GM19468 (cell line): ENCODE data around the gene TTLL12.

Source experiments
- ATAC-seq: cut with Tn5 transposase; IDR thresholded peaks from one replicate; pipeline ENCODE4 v1.9.1; 2021; ENCODE audit warnings: mild to moderate bottlenecking, moderate library complexity, moderate number of reproducible peaks; ENCODE audit not compliant: unreplicated experiment; ENCODE audit errors: extremely low read depth

TTLL12 gene

GRCh38 chr22:43217285-43218030 is 30.5 kb upstream of the TTLL12 start:
- ATAC-seq, result no peak

GRCh38 chr22:43216738-43217137 is 29.8 kb upstream of the TTLL12 start:
- no peak for ATAC-seq

DNA sequence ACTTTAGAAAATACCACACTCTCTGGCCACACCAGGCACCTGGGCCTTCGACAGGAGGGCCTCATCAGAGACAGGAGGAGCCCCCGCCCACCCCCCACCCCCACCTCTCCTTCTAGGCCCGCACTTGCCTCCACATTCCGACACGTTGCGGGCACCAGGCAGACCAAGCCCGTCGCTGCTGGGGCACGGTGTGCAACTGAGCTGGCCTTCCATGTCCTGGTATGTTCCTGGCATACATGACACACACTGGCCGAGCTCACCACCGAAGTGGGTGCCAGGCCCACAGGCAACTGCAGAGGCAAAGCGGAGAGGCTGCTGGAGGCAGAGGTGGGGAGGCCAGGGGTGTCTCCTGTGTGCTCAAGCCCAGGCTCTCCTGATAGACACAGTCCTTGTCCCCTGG is 27.0 kb upstream of the TTLL12 start:
- ATAC-seq, result no peak

DNA sequence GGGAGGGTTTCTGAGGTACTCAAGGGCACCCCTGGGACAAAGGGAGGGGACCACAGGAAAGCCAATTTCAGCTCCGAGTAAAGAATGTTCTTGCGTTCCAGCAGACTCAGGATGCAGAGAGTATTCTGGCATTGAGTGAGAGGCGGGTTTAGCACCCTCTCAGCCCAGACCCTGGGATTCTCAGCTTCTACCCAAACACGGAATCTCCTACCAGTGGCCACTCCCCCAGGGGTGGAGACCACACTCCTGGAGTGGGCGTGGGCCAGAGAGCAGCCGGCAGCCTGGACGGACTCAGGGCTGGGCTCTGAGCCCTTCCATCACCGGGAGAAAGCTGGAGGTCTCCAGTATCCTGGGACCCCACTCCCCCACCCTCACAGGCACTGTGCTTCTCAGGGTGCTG is 26.1 kb upstream of the TTLL12 start:
- ATAC-seq, result no peak

GRCh38 chr22:43212434-43212952 is 25.6 kb upstream of the TTLL12 start:
- ATAC-seq, result no peak

GRCh38 chr22:43211941-43212433 is 25.1 kb upstream of the TTLL12 start:
- ATAC-seq, result no peak

GRCh38 chr22:43210631-43211515 is 23.9 kb upstream of the TTLL12 start:
- ATAC-seq, result no peak

DNA sequence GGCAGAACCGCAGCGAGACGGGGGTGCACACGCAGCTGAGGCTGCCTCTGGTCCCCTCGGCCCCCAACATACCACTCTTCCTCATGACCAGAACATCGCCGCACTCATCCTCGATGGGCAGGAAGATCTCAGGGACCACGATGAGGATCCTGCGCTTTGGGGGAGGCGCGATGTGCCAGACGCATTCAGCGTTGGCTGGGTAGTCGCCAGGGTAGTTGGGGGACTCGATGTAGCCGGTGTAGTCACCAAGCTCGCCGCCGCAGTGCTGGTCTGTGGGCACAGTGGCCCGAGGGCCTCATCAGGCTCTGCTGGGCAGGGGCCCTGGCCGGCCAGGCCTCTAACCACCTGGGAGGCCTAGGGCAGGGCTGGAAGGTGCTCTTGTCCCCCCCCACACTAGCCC is 23.0 kb upstream of the TTLL12 start:
- no peak for ATAC-seq

DNA sequence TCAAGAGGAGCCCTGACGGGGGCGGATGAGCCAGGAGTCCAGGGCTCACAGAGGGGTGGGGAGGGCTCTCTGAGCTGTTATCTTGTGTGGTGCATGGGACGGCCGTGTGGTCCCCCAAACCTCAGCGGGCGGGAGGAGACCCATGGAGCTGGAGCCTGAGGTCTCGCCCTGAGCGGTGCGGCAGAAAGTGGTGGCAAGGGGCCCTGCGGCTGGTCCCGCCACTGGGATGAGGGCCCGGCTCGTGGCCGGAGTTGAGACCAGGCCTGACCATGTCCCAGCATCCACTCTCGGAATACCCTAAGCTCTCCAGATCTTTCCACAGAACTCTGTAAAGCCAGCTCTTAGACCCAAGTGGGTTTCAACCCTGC is 22.6 kb upstream of the TTLL12 start:
- no peak for ATAC-seq

GRCh38 chr22:43208703-43209522 is 22.0 kb upstream of the TTLL12 start:
- ATAC-seq, result no peak

DNA sequence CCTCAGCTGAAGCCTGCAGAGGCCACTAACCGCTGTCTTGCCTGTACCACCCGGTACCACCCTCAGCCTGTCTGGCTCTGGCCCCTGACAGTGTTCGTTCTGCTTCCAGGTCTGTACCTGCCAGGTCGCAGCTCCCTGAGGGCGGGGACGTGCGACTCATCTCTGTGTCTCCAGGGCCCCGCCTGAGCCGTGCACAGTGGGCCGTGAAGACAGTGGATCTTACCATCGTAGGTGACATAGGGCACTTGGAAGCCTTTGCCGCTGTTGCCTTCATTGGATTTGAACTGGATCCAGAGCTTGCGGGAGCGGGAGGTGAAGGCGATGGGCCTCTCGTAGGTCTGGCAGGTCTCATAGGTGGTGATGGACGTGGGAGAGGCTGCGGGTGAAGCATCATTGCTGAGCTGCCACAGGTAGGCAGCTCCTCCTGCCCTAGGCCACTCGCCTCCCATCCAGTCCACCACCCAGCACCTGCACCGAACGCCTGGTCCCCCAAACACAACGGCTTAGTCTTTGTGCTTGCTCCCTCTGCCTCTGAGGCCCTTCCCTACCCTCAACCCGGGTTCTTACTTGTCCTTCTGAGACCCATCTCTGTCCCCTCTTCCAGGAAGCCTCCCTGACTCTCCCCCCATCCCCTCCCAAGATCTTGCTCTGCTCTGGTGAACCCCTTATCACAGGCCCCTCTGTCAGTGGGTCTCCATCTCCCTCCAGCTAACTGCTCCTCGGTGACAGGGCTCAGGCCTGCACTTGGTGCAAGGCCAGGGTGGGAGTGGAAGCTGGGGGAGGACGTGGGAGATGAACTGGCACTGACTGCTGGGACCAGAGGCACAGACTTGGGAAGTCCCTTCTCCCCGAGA is 21.1 kb upstream of the TTLL12 start:
- no peak for ATAC-seq

DNA sequence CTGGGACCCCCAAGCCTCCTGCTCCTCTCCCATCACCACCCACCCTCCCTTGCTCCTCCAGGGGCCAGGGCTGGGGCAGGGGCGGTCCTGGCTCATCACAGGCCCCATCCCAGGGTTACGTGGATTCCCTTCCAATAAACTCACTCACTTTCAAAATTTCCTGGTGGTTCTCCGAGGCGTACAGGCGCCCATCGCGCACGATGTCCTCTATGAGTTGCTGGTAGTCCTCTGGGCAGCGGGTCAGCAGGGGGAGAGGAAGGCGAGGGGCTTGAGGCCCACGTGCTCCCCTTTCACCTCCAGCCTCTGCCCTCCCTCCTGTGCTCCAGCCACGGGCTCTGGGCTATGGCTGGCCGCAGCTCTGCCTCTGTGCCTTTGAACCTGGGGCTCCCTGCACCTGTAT is 20.5 kb upstream of the TTLL12 start:
- no peak for ATAC-seq

GRCh38 chr22:43206509-43207161 is 19.7 kb upstream of the TTLL12 start:
- no peak for ATAC-seq

GRCh38 chr22:43205748-43206508 is 19.0 kb upstream of the TTLL12 start:
- no peak for ATAC-seq

DNA sequence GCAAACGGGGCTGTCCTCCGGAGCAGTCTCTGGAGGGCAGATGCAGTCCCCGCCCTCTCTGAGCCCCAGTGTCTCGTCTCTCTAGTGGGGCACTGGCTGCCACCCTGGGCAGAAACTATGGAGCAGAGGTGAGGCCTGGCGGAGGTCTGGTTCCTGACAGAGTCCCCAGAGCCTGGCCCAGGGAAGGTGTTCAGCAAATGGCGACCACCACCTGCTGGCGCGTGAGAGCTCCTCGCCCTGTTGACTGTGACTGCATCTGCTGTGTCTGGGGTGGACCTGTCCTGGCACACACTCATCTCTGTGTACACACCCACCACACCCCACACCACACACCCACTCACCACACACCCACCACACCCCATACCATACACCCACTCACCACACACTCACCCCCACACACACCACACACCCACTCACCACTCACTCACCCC is 18.3 kb upstream of the TTLL12 start:
- ATAC-seq, result no peak

GRCh38 chr22:43203471-43203981 is 16.6 kb upstream of the TTLL12 start:
- no peak for ATAC-seq

GRCh38 chr22:43202756-43203410 is 15.9 kb upstream of the TTLL12 start:
- no peak for ATAC-seq
